Cortex of kidney (tissue), 1 donor: ENCODE data around the gene GCLC.

Experiments used
- DNase-seq: peaks from one replicate; lab custom pipeline; 2025; lab: John Stamatoyannopoulos, UW

GCLC gene

GRCh38 chr6:53524455-53524815 lies 20.5 kb downstream of the GCLC start:
- no peak for DNase-seq

- DNase-seq = no peak
Observed at GRCh38 chr6:53523511-53524454, 21.1 kb downstream of the GCLC start.

GRCh38 chr6:53520320-53520928 lies 24.5 kb downstream of the GCLC start:
- no peak for DNase-seq

- DNase-seq = no peak
Observed at GRCh38 chr6:53518862-53519261, 26.0 kb downstream of the GCLC start.

GRCh38 chr6:53517021-53517420 lies 27.9 kb downstream of the GCLC start:
- DNase-seq = no peak

GRCh38 chr6:53514677-53515076 lies 30.2 kb downstream of the GCLC start:
- DNase-seq = no peak

- no peak for DNase-seq
Observed at GRCh38 chr6:53513519-53513966, 31.4 kb downstream of the GCLC start.

GRCh38 chr6:53513056-53513455 lies 31.8 kb downstream of the GCLC start:
- no peak for DNase-seq

- no peak for DNase-seq
Observed at GRCh38 chr6:53512626-53513025, 32.3 kb downstream of the GCLC start.

GRCh38 chr6:53510746-53511145 lies 34.2 kb downstream of the GCLC start:
- DNase-seq = no peak

GRCh38 chr6:53506872-53507271 lies 38.0 kb downstream of the GCLC start:
- no peak for DNase-seq

- DNase-seq = no peak
Observed at GRCh38 chr6:53504512-53504911, 40.4 kb downstream of the GCLC start.

GRCh38 chr6:53503060-53503459 lies 41.8 kb downstream of the GCLC start:
- DNase-seq = no peak

GRCh38 chr6:53501432-53501831 lies 43.5 kb downstream of the GCLC start:
- no peak for DNase-seq

GRCh38 chr6:53500095-53500494 lies 44.8 kb downstream of the GCLC start:
- no peak for DNase-seq

- DNase-seq = no peak
Observed at GRCh38 chr6:53499094-53499493, 45.8 kb downstream of the GCLC start.

- DNase-seq = no peak
Observed at GRCh38 chr6:53498649-53499048, 46.3 kb downstream of the GCLC start.

- DNase-seq = no peak
Observed at GRCh38 chr6:53497905-53498304, 47.0 kb downstream of the GCLC start.

GRCh38 chr6:53496797-53497375 lies 48.0 kb downstream of the GCLC start:
- DNase-seq = no peak

- no peak for DNase-seq
Observed at GRCh38 chr6:53495506-53496499, 49.1 kb downstream of the GCLC start.

- no peak for DNase-seq
Observed at GRCh38 chr6:53494076-53494475, 50.8 kb downstream of the GCLC start.

GRCh38 chr6:53493635-53494025 lies 51.3 kb downstream of the GCLC start:
- DNase-seq = no peak
